C4-2B (cell line): ENCODE results near the gene SPON1.
"Not testable (repeated sequence)": the region's sequence is repeated elsewhere in the genome, so short reads cannot be mapped to it uniquely, and the experiment has no call there.

Experiments used
- H3K27ac ChIP-seq: fragments of 450-650 bp; 2 replicates; pipeline ENCODE4 v1.5.1; 2017
- ZFX ChIP-seq: fragments of 450-650 bp; IDR thresholded peaks from 2 replicates; pipeline ENCODE4 v1.6.1; 2017
- TF ChIP-seq, protein P1 (sequence below): fragments of 450-650 bp; conservative IDR thresholded peaks from 2 replicates; pipeline ENCODE4 v1.5.1; 2017; ENCODE audit warnings: mild to moderate bottlenecking

The SPON1 gene

DNA sequence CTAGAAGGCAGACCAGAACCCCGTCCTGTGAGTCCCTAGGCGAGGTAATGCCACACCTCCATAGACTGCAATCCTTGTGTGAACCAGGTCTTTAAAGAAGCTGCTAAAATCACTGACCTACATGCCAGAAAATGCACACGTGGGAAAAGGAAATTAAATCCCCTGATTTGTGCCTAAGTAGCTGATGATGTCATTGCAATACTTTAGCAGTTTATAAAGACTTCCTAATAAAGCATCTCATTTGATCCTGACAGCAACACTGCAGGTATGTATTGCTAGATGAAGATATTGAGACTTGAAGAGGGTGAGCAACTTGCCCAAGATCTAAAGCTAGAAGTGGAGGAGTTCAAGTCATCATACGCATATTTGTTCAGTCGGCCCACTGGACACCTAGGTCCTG is 289.2 kb downstream of the SPON1 start:
- no peak for TF ChIP-seq ZFX
- TF ChIP-seq, protein P1, sequence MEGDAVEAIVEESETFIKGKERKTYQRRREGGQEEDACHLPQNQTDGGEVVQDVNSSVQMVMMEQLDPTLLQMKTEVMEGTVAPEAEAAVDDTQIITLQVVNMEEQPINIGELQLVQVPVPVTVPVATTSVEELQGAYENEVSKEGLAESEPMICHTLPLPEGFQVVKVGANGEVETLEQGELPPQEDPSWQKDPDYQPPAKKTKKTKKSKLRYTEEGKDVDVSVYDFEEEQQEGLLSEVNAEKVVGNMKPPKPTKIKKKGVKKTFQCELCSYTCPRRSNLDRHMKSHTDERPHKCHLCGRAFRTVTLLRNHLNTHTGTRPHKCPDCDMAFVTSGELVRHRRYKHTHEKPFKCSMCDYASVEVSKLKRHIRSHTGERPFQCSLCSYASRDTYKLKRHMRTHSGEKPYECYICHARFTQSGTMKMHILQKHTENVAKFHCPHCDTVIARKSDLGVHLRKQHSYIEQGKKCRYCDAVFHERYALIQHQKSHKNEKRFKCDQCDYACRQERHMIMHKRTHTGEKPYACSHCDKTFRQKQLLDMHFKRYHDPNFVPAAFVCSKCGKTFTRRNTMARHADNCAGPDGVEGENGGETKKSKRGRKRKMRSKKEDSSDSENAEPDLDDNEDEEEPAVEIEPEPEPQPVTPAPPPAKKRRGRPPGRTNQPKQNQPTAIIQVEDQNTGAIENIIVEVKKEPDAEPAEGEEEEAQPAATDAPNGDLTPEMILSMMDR, result no peak
- no peak overlapping the region for H3K27ac ChIP-seq

- not testable (repeated sequence) for H3K27ac ChIP-seq
Observed at GRCh38 chr11:14252501-14252900, 290.0 kb downstream of the SPON1 start.

DNA sequence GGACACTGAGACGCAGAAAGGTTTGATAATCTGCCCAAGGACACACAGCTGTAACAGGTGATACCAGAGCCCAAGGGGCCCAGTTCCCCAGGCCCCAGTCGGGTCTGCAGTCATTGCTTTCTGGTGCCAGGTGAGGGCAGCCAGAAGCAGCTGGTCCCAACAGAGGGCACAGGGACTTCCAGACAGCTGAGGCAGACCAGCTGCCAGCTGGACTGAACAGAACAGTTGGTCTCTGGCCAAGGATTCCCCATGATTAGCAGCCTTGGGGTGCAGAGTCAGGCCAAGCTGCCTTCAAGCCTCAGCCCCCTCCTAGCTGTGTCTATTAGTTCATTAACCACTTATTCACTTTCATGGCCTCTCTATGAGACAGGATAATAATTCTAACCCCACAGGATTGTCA is 290.9 kb downstream of the SPON1 start:
- no peak overlapping the region for H3K27ac ChIP-seq
- TF ChIP-seq, protein P1, result no peak
- no peak for TF ChIP-seq ZFX

DNA sequence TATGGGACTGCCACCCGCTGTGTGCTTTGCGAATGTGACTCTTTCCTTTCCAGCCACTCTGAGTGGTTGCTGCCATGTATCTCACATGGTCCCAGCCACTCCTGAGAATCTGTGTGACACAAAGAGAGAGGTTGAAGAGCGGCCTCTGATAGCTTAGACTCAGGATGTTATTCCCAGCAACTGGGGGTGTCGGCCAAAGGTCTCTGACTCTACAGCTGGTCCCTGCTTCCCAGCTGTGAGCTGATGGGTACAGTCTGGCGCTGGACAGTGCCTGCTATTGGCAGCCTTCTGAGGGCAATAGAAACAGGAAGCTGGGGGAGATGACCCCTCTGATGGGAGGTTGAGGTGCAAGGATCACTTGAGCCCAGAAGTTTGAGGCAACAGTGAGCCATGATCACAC is 291.3 kb downstream of the SPON1 start:
- TF ChIP-seq, protein P1, result no peak
- TF ChIP-seq ZFX, result no peak
- no peak overlapping the region for H3K27ac ChIP-seq

- H3K27ac ChIP-seq, result no peak overlapping the region
Observed at GRCh38 chr11:14254533-14255237, 292.2 kb downstream of the SPON1 start.

DNA sequence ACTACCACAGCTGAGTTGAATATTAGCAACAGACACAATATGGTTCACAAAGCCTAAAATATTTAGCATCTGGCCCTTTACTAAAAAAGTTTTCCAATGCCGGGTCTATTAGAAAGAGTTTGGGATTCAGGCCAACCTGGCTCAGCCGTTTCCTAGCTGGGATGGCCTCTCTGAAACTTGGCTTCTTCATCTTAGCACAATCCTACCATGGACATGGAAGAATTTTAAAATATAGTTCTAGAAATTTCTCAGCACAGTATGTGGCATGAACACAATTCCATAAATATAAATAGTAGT is 292.7 kb downstream of the SPON1 start:
- TF ChIP-seq ZFX, result no peak
- TF ChIP-seq, protein P1, result no peak

More at GRCh38 chr11:14254533-14255237, 292.2 kb downstream of the SPON1 start:
- no peak for TF ChIP-seq ZFX

DNA sequence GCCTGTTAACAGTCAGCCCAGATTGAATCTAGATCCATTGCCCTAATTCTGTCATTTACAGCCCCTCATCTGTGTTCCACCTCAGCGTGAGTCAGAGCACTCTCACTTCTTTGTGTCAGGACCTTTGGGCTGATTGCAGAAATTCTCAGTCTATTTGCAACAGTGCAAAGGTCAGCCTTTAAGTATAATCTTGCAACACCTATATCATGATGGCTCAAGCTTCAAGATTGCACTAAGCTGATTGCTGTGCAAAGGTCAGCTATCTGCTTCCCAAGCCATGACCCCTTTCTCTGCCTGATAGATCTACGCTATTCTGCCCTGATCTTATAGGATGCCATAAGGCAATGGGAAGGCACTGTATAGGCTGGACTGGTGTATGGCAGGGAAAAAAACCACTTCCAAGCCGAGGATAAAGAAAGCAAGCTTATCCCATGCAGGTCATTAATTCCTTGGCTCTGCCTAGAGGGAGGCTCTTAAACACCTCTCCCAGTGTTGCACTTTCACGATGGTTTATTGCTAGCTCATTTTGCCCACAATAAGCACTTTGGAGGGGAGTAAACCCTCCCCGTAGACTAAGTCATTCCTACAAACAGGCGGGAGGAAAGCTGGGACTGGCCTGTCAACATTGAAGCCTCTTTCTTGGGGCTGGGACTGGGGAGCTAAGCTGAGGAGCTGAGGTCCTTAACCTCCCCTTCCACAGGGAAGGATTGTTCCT is 295.9 kb downstream of the SPON1 start:
- TF ChIP-seq ZFX, result no peak
- TF ChIP-seq, protein P1, result no peak
- H3K27ac ChIP-seq, result no peak overlapping the region

More for the DNA sequence above, 292.7 kb downstream of the SPON1 start:
- H3K27ac ChIP-seq, result no peak overlapping the region

DNA sequence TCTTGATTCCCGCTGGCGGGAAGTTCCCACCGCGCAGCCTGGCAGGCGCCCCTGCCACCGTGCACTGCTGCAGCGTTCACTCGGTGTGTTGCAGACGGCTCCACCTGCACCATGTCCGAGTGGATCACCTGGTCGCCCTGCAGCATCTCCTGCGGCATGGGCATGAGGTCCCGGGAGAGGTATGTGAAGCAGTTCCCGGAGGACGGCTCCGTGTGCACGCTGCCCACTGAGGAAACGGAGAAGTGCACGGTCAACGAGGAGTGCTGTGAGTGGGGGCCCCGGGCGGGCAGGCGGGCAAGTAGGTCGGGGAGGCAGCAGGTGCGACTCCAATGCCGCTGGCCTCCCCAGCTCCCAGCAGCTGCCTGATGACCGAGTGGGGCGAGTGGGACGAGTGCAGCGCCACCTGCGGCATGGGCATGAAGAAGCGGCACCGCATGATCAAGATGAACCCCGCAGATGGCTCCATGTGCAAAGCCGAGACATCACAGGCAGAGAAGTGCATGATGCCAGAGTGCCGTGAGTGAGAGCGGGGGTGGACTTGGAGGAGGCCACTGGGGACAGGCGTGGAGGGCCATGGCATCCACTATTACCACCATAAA is 296.8 kb downstream of the SPON1 start:
- H3K27ac ChIP-seq, result no peak overlapping the region
- TF ChIP-seq, protein P1, result no peak
- TF ChIP-seq ZFX, result no peak
